Fibroblast of villous mesenchyme (primary cell): ENCODE data around the gene RAB5IF. TPM values are rescaled to one million over a fixed set of nuclear protein-coding genes. Genes with fewer than 3 reads are reported as not detected.
"Not testable (repeated sequence)": the region's sequence is repeated elsewhere in the genome, so short reads cannot be mapped to it uniquely, and the experiment has no call there.

Experiments
- DNase-seq: peaks from one replicate; pipeline ENCODE4 v3.0.0-alpha.2; 2010; ENCODE audit warnings: low read depth
- H3K4me3 ChIP-seq: 2 replicates; pipeline ENCODE4 v1.5.1; 2011; ENCODE audit warnings: low read depth, mild to moderate bottlenecking, low read length
- total RNA-seq: library from RNA; depleted of rRNA; stranded (reverse); fragments of >200 nt; gene quantifications from 2 replicates; pipeline ENCODE4 v1.2.3, GENCODE V29; 2012
- TF ChIP-seq, protein P1 (sequence below): IDR thresholded peaks from 2 replicates; pipeline ENCODE4 v1.5.1; 2012; ENCODE audit warnings: low read depth, mild to moderate bottlenecking, low read length; ENCODE audit not compliant: insufficient read depth

The RAB5IF gene
- 67.3 and 103 TPM in 2 replicates for total RNA-seq

DNA sequence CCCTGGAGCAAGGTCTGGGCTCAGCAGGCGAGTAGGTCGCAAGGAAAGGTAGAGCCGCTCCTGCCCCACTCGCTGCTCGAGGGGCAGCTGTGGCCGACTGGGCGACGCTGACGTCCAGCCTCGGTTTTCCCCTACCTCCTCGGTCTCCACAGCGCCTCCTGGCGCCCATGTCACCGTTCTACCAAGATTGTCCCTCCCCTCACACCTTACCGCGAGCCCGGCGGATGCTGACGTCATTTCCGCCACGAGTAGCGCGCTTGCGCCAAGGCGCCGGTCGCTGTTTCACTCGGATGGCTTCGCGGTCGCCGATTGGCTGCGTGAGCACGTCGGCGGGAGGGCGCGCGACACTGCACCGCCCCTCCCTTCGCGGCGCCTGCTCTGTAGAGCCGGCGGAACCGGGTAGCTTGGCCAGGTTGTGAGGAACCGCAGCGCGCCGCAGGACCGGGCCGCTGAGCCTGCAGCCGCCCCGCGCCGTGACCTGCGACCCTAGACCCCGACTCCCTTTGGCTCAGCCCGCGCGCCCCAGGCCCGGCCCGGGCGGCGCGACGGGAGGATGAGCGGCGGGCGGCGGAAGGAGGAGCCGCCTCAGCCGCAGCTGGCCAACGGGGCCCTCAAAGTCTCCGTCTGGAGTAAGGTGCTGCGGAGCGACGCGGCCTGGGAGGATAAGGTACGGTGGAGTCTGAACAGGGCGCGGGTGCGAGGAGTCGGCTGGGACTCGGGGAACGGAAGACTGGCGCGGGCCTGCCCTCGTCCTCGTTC lies at the start of gene RAB5IF:
RAB5IF (plus strand) TSS at position 381 of the 759 bp plus-strand sequence; CDS start at position 554, 173 bp downstream.
- TF ChIP-seq, protein P1, sequence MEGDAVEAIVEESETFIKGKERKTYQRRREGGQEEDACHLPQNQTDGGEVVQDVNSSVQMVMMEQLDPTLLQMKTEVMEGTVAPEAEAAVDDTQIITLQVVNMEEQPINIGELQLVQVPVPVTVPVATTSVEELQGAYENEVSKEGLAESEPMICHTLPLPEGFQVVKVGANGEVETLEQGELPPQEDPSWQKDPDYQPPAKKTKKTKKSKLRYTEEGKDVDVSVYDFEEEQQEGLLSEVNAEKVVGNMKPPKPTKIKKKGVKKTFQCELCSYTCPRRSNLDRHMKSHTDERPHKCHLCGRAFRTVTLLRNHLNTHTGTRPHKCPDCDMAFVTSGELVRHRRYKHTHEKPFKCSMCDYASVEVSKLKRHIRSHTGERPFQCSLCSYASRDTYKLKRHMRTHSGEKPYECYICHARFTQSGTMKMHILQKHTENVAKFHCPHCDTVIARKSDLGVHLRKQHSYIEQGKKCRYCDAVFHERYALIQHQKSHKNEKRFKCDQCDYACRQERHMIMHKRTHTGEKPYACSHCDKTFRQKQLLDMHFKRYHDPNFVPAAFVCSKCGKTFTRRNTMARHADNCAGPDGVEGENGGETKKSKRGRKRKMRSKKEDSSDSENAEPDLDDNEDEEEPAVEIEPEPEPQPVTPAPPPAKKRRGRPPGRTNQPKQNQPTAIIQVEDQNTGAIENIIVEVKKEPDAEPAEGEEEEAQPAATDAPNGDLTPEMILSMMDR, result peak; percentile 86
- peak; percentile 99 for DNase-seq
- H3K4me3 ChIP-seq, result peak within 1 kb of the TSS; percentile 78

GRCh38 chr20:36562724-36563123 lies 42.9 kb upstream of the RAB5IF start:
- TF ChIP-seq, protein P1, result no peak
- H3K4me3 ChIP-seq, result no peak overlapping the region
- DNase-seq, result no peak

DNA sequence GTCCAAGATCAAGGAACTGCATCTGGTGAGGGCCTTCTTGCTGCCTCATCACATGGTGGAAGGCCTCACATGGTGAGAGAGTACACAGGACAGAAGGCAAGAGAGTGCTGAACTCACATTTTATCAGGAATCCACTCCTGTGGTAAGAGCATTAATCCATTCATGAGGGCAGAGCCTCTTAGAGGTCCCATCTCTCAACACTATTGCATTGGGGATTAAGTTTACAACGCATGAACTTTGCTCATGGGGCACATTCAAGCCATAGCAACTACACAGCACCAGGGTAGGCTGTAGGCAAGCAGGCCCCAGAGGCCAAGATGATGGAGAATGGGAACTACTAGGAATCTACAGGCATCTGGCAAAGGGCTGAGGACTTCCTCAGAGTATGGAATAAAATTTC lies 42.2 kb upstream of the RAB5IF start:
- no peak overlapping the region for H3K4me3 ChIP-seq
- TF ChIP-seq, protein P1, result no peak
- DNase-seq, result no peak

DNA sequence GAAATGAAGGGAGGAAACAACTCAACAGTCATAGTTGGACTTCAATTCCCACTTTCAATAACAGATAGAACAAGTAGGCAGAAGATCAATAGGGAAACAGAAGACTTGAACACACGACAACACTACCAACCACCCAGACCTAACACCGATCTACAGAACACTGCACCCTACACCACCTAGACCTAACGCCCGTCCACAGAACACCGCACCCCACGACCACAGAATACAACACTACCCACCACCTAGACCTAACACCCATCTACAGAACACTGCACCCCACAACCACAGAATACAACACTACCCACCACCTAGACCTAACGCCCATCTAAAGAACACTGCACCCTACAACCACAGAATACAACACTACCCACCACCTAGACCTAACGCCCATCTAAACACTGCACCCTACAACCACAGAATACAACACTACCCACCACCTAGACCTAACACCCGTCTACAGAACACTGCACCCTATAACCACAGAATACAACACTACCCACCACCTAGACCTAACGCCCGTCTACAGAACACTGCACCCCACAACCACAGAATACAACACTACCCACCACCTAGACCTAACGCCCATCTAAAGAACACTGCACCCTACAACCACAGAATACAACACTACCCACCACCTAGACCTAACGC lies 41.4 kb upstream of the RAB5IF start:
- DNase-seq, H3K4me3 ChIP-seq: not testable (repeated sequence)

DNA sequence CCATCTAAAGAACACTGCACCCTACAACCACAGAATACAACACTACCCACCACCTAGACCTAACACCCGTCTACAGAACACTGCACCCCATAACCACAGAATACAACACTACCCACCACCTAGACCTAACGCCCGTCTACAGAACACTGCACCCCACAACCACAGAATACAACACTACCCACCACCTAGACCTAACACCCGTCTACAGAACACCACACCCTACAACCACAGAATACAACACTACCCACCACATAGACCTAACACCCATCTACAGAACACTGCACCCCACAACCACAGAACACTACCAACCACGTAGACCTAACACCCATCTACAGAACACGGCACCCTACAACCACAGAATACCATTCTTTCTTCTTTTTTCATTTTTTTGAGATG lies 40.9 kb upstream of the RAB5IF start:
- DNase-seq, H3K4me3 ChIP-seq: not testable (repeated sequence)

DNA sequence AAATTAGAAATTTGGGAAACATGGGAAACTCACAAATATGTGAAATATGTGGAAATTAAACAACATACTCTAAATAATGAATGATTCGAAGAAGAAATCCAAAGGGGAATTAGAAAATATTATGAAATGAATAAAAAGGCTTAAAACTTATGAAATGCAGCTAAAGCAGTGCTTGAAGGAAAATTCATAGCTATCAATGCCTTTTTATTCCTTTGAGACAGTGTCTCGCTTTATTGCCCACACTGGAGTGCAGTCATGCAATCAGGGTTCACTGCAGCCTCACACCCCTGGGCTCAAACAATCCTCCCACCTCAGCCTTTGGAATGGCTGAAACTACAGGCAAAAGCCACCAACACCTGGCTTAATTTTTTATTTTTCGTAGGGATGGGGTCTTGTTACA lies 40.1 kb upstream of the RAB5IF start:
- DNase-seq, result no peak
- H3K4me3 ChIP-seq, result no peak overlapping the region
- TF ChIP-seq, protein P1, result no peak

DNA sequence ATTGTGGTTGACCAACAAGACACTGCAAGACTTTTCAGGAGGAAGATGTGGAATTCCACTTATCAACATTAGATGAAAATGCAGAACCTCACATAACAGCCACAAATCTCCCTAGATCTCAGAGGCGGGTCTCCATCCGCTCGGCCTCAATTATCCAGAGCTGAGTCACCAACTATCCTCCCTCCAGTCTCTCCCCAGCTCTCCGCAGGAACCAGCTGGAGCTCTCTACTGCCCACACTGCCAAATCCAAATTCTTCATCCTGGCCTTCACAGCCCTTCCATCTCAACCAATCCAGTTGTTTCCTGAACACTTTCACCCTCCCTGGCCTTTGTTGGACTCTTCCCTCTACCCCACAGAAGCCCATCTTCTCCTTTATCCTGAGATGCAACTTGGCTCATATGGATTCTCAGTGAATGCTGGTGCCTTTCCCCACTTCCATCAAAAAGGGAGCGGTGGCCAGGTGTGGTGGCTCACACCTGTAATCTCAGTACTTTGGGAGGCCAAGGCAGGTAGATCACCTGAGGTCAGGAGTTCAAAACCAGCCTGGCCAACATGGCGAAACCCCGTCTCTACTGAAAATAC lies 35.6 kb upstream of the RAB5IF start:
- TF ChIP-seq, protein P1, result no peak
- no peak overlapping the region for H3K4me3 ChIP-seq
- DNase-seq, result peak; percentile 33
